ENCODE results near the gene CIT.
"Not testable (repeated sequence)": the region's sequence is repeated elsewhere in the genome, so short reads cannot be mapped to it uniquely, and the experiment has no call there.

Gene CIT

GRCh38 chr12:119876761-119877638 lies at the start of gene CIT:
Gene CIT (minus strand): TSS chr12:119877320. CDS start chr12:119876168, 1,152 bp downstream.
- DNase-seq: peak; percentile 89

GRCh38 chr12:119925269-119925668 lies 48.1 kb upstream of the CIT start:
- DNase-seq: no peak

GRCh38 chr12:119920064-119920463 lies 42.9 kb upstream of the CIT start:
- DNase-seq: no peak

GRCh38 chr12:119915894-119916510 lies 38.9 kb upstream of the CIT start:
- DNase-seq: no peak

GRCh38 chr12:119914666-119915065 lies 37.5 kb upstream of the CIT start:
- DNase-seq: no peak

GRCh38 chr12:119913536-119914330 lies 36.6 kb upstream of the CIT start:
- DNase-seq: no peak

- no peak for DNase-seq
Observed at GRCh38 chr12:119911182-119911581, 34.1 kb upstream of the CIT start.

- no peak for DNase-seq
Observed at GRCh38 chr12:119910586-119910985, 33.5 kb upstream of the CIT start.

GRCh38 chr12:119902084-119902509 lies 25.0 kb upstream of the CIT start:
- DNase-seq: peak; percentile 74

- DNase-seq: no peak
Observed at GRCh38 chr12:119901670-119902069, 24.6 kb upstream of the CIT start.

GRCh38 chr12:119894916-119895315 lies 17.8 kb upstream of the CIT start:
- no peak for DNase-seq

GRCh38 chr12:119892611-119893010 lies 15.5 kb upstream of the CIT start:
- peak; percentile 8 for DNase-seq

GRCh38 chr12:119885549-119885948 lies 8.4 kb upstream of the CIT start:
- DNase-seq: peak; percentile 7

GRCh38 chr12:119883791-119884190 lies 6.7 kb upstream of the CIT start:
- not testable (repeated sequence) for DNase-seq

GRCh38 chr12:119883237-119883636 lies 6.1 kb upstream of the CIT start:
- DNase-seq: no peak

- no peak for DNase-seq
Observed at GRCh38 chr12:119877639-119877948, 474 bp upstream of the CIT start.

- no peak for DNase-seq
Observed at GRCh38 chr12:119870457-119870856, 6.7 kb downstream of the CIT start.

- no peak for DNase-seq
Observed at GRCh38 chr12:119869720-119870119, 7.4 kb downstream of the CIT start.

- no peak for DNase-seq
Observed at GRCh38 chr12:119868992-119869391, 8.1 kb downstream of the CIT start.

GRCh38 chr12:119864591-119864990 lies 12.5 kb downstream of the CIT start:
- no peak for DNase-seq

GRCh38 chr12:119859241-119859640 lies 17.9 kb downstream of the CIT start:
- DNase-seq: no peak

GRCh38 chr12:119857041-119857591 lies 20.0 kb downstream of the CIT start:
- no peak for DNase-seq

GRCh38 chr12:119850330-119850729 lies 26.8 kb downstream of the CIT start:
- no peak for DNase-seq

All from activated CD8-positive, alpha-beta memory T cell treated with anti-CD3 and anti-CD28 coated beads, Interleukin-2, amount 50 U/mL, for 48 hours (primary cell).